ENCODE measurements around the gene FYN.
"Not testable (repeated sequence)": the region's sequence is repeated elsewhere in the genome, so short reads cannot be mapped to it uniquely, and the experiment has no call there.

The FYN gene

GRCh38 chr6:111692327-111693164 lies 180.7 kb downstream of the FYN start:
- peaks cover 38% of the 10 kb centered on the region for H3K36me3 Mint-ChIP-seq
- no peaks in the 10 kb centered on the region for H3K27me3 Mint-ChIP-seq
- no peaks in the 10 kb centered on the region for H3K9me3 Mint-ChIP-seq
- H3K27ac Mint-ChIP-seq: peak overlapping the region; percentile 93
- peaks cover 70% of the 10 kb centered on the region for H3K4me1 Mint-ChIP-seq
- peak overlapping the region; percentile 52 for H3K4me3 Mint-ChIP-seq

- H3K4me3 Mint-ChIP-seq: no peak overlapping the region
- H3K36me3 Mint-ChIP-seq: peaks cover 38% of the 10 kb centered on the region
- no peaks in the 10 kb centered on the region for H3K9me3 Mint-ChIP-seq
- H3K4me1 Mint-ChIP-seq: peaks cover 76% of the 10 kb centered on the region
- no peaks in the 10 kb centered on the region for H3K27me3 Mint-ChIP-seq
- H3K27ac Mint-ChIP-seq: peak overlapping the region; percentile 93
These were observed 181.7 kb downstream of the FYN start for GRCh38 chr6:111691345-111692225.

- Mint-ChIP-seq H3K4me3 (no peak overlapping the region), H3K36me3 (peaks cover 38% of the 10 kb centered on the region), H3K9me3 (no peaks in the 10 kb centered on the region), H3K27ac (peak overlapping the region; percentile 24), H3K4me1 (peaks cover 81% of the 10 kb centered on the region), H3K27me3 (no peaks in the 10 kb centered on the region)
These were observed 183.3 kb downstream of the FYN start for GRCh38 chr6:111689946-111690345.

- H3K27me3 Mint-ChIP-seq: no peaks in the 10 kb centered on the region
- H3K36me3 Mint-ChIP-seq: peaks cover 39% of the 10 kb centered on the region
- H3K9me3 Mint-ChIP-seq: no peaks in the 10 kb centered on the region
- H3K4me1 Mint-ChIP-seq: peaks cover 81% of the 10 kb centered on the region
- no peak overlapping the region for H3K27ac Mint-ChIP-seq
- H3K4me3 Mint-ChIP-seq: no peak overlapping the region
These were observed 183.8 kb downstream of the FYN start for GRCh38 chr6:111689419-111689818.

- Mint-ChIP-seq H3K36me3 (peaks cover 42% of the 10 kb centered on the region), H3K4me1 (peaks cover 81% of the 10 kb centered on the region), H3K27ac (no peak overlapping the region), H3K4me3 (no peak overlapping the region), H3K9me3 (no peaks in the 10 kb centered on the region), H3K27me3 (no peaks in the 10 kb centered on the region)
These were observed 184.9 kb downstream of the FYN start for GRCh38 chr6:111688331-111688730.

GRCh38 chr6:111687652-111688051 lies 185.6 kb downstream of the FYN start:
- H3K4me3 Mint-ChIP-seq: no peak overlapping the region
- no peaks in the 10 kb centered on the region for H3K27me3 Mint-ChIP-seq
- peaks cover 81% of the 10 kb centered on the region for H3K4me1 Mint-ChIP-seq
- H3K9me3 Mint-ChIP-seq: no peaks in the 10 kb centered on the region
- H3K36me3 Mint-ChIP-seq: peaks cover 35% of the 10 kb centered on the region
- H3K27ac Mint-ChIP-seq: peak overlapping the region; percentile 66

GRCh38 chr6:111686932-111687266 lies 186.4 kb downstream of the FYN start:
- H3K4me3 Mint-ChIP-seq: no peak overlapping the region
- H3K4me1 Mint-ChIP-seq: peaks cover 81% of the 10 kb centered on the region
- H3K27ac Mint-ChIP-seq: peak overlapping the region; percentile 17
- H3K9me3 Mint-ChIP-seq: no peaks in the 10 kb centered on the region
- peaks cover 39% of the 10 kb centered on the region for H3K36me3 Mint-ChIP-seq
- H3K27me3 Mint-ChIP-seq: no peaks in the 10 kb centered on the region

- H3K4me3 Mint-ChIP-seq: no peak overlapping the region
- peak overlapping the region; percentile 30 for H3K27ac Mint-ChIP-seq
- no peaks in the 10 kb centered on the region for H3K9me3 Mint-ChIP-seq
- H3K4me1 Mint-ChIP-seq: peaks cover 83% of the 10 kb centered on the region
- peaks cover 42% of the 10 kb centered on the region for H3K36me3 Mint-ChIP-seq
- H3K27me3 Mint-ChIP-seq: no peaks in the 10 kb centered on the region
These were observed 186.9 kb downstream of the FYN start for GRCh38 chr6:111686249-111686931.

- no peak overlapping the region for H3K4me3 Mint-ChIP-seq
- H3K27ac Mint-ChIP-seq: peak overlapping the region; percentile 43
These were observed 187.7 kb downstream of the FYN start for GRCh38 chr6:111685526-111685925.

GRCh38 chr6:111685058-111685457 lies 188.2 kb downstream of the FYN start:
- Mint-ChIP-seq H3K4me3 (peak overlapping the region; percentile 57), H3K27ac (peak overlapping the region; percentile 79), H3K27me3 (no peaks in the 10 kb centered on the region), H3K4me1 (peaks cover 82% of the 10 kb centered on the region), H3K9me3 (no peaks in the 10 kb centered on the region), H3K36me3 (peaks cover 37% of the 10 kb centered on the region)

More at GRCh38 chr6:111685526-111685925, 187.7 kb downstream of the FYN start:
- Mint-ChIP-seq H3K36me3 (peaks cover 40% of the 10 kb centered on the region), H3K27me3 (no peaks in the 10 kb centered on the region), H3K9me3 (no peaks in the 10 kb centered on the region), H3K4me1 (peaks cover 82% of the 10 kb centered on the region)

- Mint-ChIP-seq H3K9me3 (no peaks in the 10 kb centered on the region), H3K27me3 (no peaks in the 10 kb centered on the region), H3K36me3 (peaks cover 34% of the 10 kb centered on the region), H3K4me3 (peak overlapping the region; percentile 55), H3K27ac (peak overlapping the region; percentile 96), H3K4me1 (peaks cover 90% of the 10 kb centered on the region)
These were observed 189.4 kb downstream of the FYN start for GRCh38 chr6:111683749-111684267.

GRCh38 chr6:111683157-111683556 lies 190.1 kb downstream of the FYN start:
- H3K4me3 Mint-ChIP-seq: no peak overlapping the region
- H3K27ac Mint-ChIP-seq: peak overlapping the region; percentile 65
- H3K9me3 Mint-ChIP-seq: no peaks in the 10 kb centered on the region
- peaks cover 93% of the 10 kb centered on the region for H3K4me1 Mint-ChIP-seq
- H3K27me3 Mint-ChIP-seq: no peaks in the 10 kb centered on the region
- H3K36me3 Mint-ChIP-seq: peaks cover 35% of the 10 kb centered on the region

GRCh38 chr6:111681860-111682259 lies 191.4 kb downstream of the FYN start:
- Mint-ChIP-seq H3K4me3 (peak overlapping the region; percentile 49), H3K36me3 (peaks cover 33% of the 10 kb centered on the region), H3K9me3 (no peaks in the 10 kb centered on the region), H3K27me3 (no peaks in the 10 kb centered on the region), H3K4me1 (peaks cover 92% of the 10 kb centered on the region), H3K27ac (peak overlapping the region; percentile 88)

GRCh38 chr6:111680811-111681609 lies 192.2 kb downstream of the FYN start:
- Mint-ChIP-seq H3K36me3 (peaks cover 32% of the 10 kb centered on the region), H3K4me1 (peaks cover 92% of the 10 kb centered on the region), H3K27ac (peak overlapping the region; percentile 88), H3K4me3 (peak overlapping the region; percentile 49)
- not testable (repeated sequence) for H3K9me3 Mint-ChIP-seq, H3K27me3 Mint-ChIP-seq
